GM12892 (cell line): ENCODE results near the gene SH3BGRL2.

Experiments
- POLR2A ChIP-seq: IDR thresholded peaks from 2 replicates; pipeline ENCODE4 v1.6.1; 2011; ENCODE audit warnings: low read depth, low read length, control low read depth
- POLR2AphosphoS5 ChIP-seq: IDR thresholded peaks from 2 replicates; pipeline ENCODE4 v1.6.1; 2011; ENCODE audit warnings: low read depth, low read length, control low read depth

DNA sequence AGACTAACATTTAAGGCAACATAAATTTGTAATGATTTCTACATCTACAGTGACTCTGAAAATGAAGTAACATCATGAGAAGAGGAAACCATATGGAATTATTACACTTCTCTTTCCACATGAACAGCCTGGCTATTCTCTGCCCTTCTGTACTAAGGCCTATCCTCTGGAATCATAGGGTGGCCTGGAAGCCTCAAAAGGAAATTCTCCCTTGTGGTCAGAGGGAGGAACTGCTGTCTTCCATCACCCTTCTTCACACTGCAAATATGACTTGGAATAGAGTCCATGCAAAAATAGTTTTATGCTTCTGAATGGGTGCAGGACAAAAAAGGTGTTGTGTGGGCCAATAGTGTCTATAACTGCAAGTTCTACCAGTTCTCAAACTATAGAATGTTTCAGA is 44.6 kb upstream of the SH3BGRL2 start:
- TF ChIP-seq POLR2A (no peak), POLR2AphosphoS5 (no peak)
